K562 (cell line): Measurements from ENCODE around the gene ARID3A. TPM values are rescaled to one million over a fixed set of nuclear protein-coding genes. Genes with fewer than 3 reads are reported as not detected.

Experiments used
- CEBPB ChIP-seq: fragments of 450-650 bp; IDR thresholded peaks from 2 replicates; pipeline ENCODE4 v1.6.1; 2016; ENCODE audit warnings: missing genetic modification characterization, missing compliant biosample characterization
- FUS ChIP-seq: fragments of 200-400 bp; formaldehyde crosslinking; optimal IDR thresholded peaks from 2 replicates; pipeline ENCODE3; 2017; ENCODE audit warnings: low read depth, low read length
- HOMEZ ChIP-seq: fragments of 250-450 bp; sonication (Bioruptor Pico); IDR thresholded peaks from 2 replicates; pipeline ENCODE4 v1.4.0; 2020; ENCODE audit warnings: mild to moderate bottlenecking, moderate library complexity
- MTF1 ChIP-seq: fragments of 250-450 bp; sonication (Bioruptor Pico); IDR thresholded peaks from 2 replicates; pipeline ENCODE4 v1.9.0; 2021; ENCODE audit warnings: moderate library complexity, mild to moderate bottlenecking, inconsistent platforms, borderline replicate concordance
- MYBL2 ChIP-seq, 2 experiments: fragments of 450-650 bp in 1 of 2; sonication (generic) in 1 of 2; formaldehyde crosslinking in 1 of 2; IDR thresholded peaks; 2 replicates each; pipeline versions ENCODE4 v1.6.1 to v1.8.1; 2017 to 2022; ENCODE audit warnings: borderline replicate concordance in 1 of 2, inconsistent platforms in 1 of 2, low read depth in 1 of 2, mild to moderate bottlenecking in 1 of 2, missing genetic modification reagents in 1 of 2, moderate library complexity in 1 of 2
- NR1H2 ChIP-seq: sonication (generic); formaldehyde crosslinking; IDR thresholded peaks from 2 replicates; pipeline ENCODE4 v1.4.0; 2020; ENCODE audit warnings: mild to moderate bottlenecking, missing genetic modification reagents
- POLR2G ChIP-seq: fragments of 200-400 bp; formaldehyde crosslinking; IDR thresholded peaks from 2 replicates; pipeline ENCODE4 v1.6.1; 2017; ENCODE audit warnings: low read depth, mild to moderate bottlenecking, antibody characterized with exemption, low read length, moderate library complexity
- RNF2 ChIP-seq: sonication (generic); IDR thresholded peaks from 2 replicates; pipeline ENCODE4 v1.6.1; 2016
- SMARCE1 ChIP-seq: fragments of 450-650 bp; IDR thresholded peaks from 2 replicates; pipeline ENCODE4 v1.7.1; 2016; ENCODE audit warnings: mild to moderate bottlenecking
- STAG1 ChIP-seq: sonication (generic); formaldehyde crosslinking; IDR thresholded peaks from 2 replicates; pipeline ENCODE4 v1.5.0; 2020; ENCODE audit warnings: missing genetic modification reagents, borderline replicate concordance
- ZNF121 ChIP-seq: sonication (generic); formaldehyde crosslinking; conservative IDR thresholded peaks from 2 replicates; pipeline ENCODE4 v1.8.0; 2022; ENCODE audit warnings: missing genetic modification reagents
- ZNF140 ChIP-seq: fragments of 250-450 bp; sonication (Bioruptor Pico); IDR thresholded peaks from 2 replicates; pipeline ENCODE4 v1.8.0; 2021; ENCODE audit warnings: moderate library complexity, mild to moderate bottlenecking, inconsistent platforms
- ZNF668 ChIP-seq: fragments of 250-450 bp; sonication (Bioruptor Pico); IDR thresholded peaks from 2 replicates; pipeline ENCODE4 v1.8.0; 2022; ENCODE audit warnings: mild to moderate bottlenecking, inconsistent platforms
- polyA plus RNA-seq, 8 experiments: library from polyadenylated mRNA; depleted of rRNA in 4 of 8; stranded (reverse) in 5 of 8; unstranded in 3 of 8; fragments of >200 nt; fragmentation: Nextera tagmentation in 2 of 8; fragmentation: Illumina TruSeq in 1 of 8; extraction: Ambion mirVana in 2 of 8; extraction: Trizol in 1 of 8; gene quantifications; 2 replicates each; pipeline versions ENCODE4 v1.2.1 to v1.2.3, GENCODE V29; 2011 to 2014; ENCODE audit warnings: inconsistent platforms in 1 of 8, missing spikeins in 1 of 8
- total RNA-seq, 7 experiments: library from RNA; depleted of rRNA in 6 of 7; stranded (reverse); fragments of >200 nt in 6 of 7; fragmentation: Illumina TruSeq in 2 of 7; extraction: Trizol in 2 of 7; gene quantifications; 2 replicates each; pipeline versions ENCODE4 v1.2.1 to v1.2.3, GENCODE V29; 2011 to 2021; ENCODE audit warnings: low replicate concordance in 1 of 7
- TF ChIP-seq, protein P1 (sequence below): sonication (generic); formaldehyde crosslinking; IDR thresholded peaks from 2 replicates; pipeline ENCODE4 v1.8.1; 2023; ENCODE audit warnings: missing genetic modification reagents, mild to moderate bottlenecking, borderline replicate concordance
- TF ChIP-seq, protein P2 (sequence below): fragments of 200-800 bp; sonication (Bioruptor generic); IDR thresholded peaks from 2 replicates; pipeline ENCODE4 v1.6.1; 2017; ENCODE audit warnings: missing genetic modification characterization, missing compliant biosample characterization
- TF ChIP-seq, protein P3 (sequence below), 2 experiments: fragments of 200-800 bp in 1 of 2; sonication (Bioruptor generic) in 1 of 2; sonication (generic) in 1 of 2; formaldehyde crosslinking in 1 of 2; IDR thresholded peaks in 1 of 2; conservative IDR thresholded peaks in 1 of 2; 2 replicates each; pipeline versions ENCODE4 v1.5.0 to v1.6.1; 2016 to 2020; ENCODE audit warnings: missing compliant biosample characterization in 1 of 2, missing genetic modification characterization in 1 of 2, missing genetic modification reagents in 1 of 2

Gene ARID3A
- total and polyA plus RNA-seq, 9 of the 15 experiments (the other 6 are each of a cell fraction or from before 2014, with no cell fraction given), result 1.4 to 118 (median 31.2) TPM

DNA sequence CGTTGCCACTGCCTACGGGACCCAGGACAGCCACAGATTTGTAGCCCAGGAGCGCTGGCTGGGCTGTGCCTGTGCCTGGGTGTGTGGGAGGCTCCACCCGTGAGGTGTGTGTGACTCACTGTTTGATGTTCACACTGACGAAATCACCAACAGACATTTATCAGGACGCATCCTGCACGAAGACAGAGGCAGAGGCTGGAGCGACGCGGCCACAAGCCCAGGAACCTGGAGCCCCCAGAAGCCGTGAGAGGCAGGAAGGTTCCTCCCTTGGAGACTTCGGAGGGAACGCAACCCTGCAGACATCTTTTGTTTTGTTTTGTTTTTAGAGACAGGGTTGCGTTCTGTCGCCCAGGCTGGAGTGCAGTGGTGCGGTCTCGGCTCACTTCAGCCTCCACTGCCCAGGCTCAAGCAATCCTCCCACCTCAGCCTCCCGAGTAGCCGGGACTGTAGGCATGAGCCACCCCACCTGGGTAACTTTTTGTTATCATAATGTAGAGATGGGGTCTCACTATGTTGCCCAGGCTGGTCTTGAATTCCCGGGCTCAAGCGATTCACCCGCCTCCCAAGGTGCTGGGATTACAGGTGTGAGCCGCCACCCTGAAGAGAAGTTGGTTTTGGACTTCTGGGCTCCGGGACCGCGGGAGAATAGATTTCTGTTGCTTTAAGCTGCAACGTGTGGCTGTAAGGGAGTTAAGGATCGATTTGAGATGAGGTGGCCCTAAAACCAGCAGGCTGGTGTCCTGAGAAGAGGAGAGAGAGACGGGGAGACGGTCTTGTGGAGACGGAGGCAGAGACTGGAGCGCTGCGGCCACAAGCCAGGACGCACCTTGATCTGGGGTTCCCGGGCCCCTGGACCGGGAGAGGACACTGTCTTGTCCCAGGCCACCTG, 33.4 kb downstream of the ARID3A start (continued):
- no peak for TF ChIP-seq HOMEZ (CRISPR knock-in tag)
- TF ChIP-seq MTF1 (CRISPR knock-in tag), result no peak
- peak; percentile 70; the same call in 1 of the 2 replicates for TF ChIP-seq RNF2
- TF ChIP-seq ZNF140, result no peak
- no peak for TF ChIP-seq FUS
- peak; percentile 85 for TF ChIP-seq CEBPB (tag)
- TF ChIP-seq, protein P1, sequence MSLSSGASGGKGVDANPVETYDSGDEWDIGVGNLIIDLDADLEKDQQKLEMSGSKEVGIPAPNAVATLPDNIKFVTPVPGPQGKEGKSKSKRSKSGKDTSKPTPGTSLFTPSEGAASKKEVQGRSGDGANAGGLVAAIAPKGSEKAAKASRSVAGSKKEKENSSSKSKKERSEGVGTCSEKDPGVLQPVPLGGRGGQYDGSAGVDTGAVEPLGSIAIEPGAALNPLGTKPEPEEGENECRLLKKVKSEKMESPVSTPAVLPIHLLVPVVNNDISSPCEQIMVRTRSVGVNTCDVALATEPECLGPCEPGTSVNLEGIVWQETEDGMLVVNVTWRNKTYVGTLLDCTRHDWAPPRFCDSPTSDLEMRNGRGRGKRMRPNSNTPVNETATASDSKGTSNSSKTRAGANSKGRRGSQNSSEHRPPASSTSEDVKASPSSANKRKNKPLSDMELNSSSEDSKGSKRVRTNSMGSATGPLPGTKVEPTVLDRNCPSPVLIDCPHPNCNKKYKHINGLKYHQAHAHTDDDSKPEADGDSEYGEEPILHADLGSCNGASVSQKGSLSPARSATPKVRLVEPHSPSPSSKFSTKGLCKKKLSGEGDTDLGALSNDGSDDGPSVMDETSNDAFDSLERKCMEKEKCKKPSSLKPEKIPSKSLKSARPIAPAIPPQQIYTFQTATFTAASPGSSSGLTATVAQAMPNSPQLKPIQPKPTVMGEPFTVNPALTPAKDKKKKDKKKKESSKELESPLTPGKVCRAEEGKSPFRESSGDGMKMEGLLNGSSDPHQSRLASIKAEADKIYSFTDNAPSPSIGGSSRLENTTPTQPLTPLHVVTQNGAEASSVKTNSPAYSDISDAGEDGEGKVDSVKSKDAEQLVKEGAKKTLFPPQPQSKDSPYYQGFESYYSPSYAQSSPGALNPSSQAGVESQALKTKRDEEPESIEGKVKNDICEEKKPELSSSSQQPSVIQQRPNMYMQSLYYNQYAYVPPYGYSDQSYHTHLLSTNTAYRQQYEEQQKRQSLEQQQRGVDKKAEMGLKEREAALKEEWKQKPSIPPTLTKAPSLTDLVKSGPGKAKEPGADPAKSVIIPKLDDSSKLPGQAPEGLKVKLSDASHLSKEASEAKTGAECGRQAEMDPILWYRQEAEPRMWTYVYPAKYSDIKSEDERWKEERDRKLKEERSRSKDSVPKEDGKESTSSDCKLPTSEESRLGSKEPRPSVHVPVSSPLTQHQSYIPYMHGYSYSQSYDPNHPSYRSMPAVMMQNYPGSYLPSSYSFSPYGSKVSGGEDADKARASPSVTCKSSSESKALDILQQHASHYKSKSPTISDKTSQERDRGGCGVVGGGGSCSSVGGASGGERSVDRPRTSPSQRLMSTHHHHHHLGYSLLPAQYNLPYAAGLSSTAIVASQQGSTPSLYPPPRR (CRISPR knock-in tag), result no peak
- TF ChIP-seq, protein P2, sequence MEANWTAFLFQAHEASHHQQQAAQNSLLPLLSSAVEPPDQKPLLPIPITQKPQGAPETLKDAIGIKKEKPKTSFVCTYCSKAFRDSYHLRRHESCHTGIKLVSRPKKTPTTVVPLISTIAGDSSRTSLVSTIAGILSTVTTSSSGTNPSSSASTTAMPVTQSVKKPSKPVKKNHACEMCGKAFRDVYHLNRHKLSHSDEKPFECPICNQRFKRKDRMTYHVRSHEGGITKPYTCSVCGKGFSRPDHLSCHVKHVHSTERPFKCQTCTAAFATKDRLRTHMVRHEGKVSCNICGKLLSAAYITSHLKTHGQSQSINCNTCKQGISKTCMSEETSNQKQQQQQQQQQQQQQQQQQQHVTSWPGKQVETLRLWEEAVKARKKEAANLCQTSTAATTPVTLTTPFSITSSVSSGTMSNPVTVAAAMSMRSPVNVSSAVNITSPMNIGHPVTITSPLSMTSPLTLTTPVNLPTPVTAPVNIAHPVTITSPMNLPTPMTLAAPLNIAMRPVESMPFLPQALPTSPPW, result peak; percentile 55; the same call in 1 of the 2 replicates
- TF ChIP-seq MYBL2 (IDR thresholded peaks at IDR 0.05; ENCODE audit: low read depth), result no peak
- no peak for TF ChIP-seq MYBL2 (CRISPR knock-in tag; IDR thresholded peaks at IDR 0.05; ENCODE audit: borderline replicate concordance)
- TF ChIP-seq ZNF121, result peak; percentile 91
- TF ChIP-seq ZNF668 (CRISPR knock-in tag), result no peak
- TF ChIP-seq, protein P3, sequence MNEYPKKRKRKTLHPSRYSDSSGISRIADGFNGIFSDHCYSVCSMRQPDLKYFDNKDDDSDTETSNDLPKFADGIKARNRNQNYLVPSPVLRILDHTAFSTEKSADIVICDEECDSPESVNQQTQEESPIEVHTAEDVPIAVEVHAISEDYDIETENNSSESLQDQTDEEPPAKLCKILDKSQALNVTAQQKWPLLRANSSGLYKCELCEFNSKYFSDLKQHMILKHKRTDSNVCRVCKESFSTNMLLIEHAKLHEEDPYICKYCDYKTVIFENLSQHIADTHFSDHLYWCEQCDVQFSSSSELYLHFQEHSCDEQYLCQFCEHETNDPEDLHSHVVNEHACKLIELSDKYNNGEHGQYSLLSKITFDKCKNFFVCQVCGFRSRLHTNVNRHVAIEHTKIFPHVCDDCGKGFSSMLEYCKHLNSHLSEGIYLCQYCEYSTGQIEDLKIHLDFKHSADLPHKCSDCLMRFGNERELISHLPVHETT (CRISPR knock-in tag; conservative IDR thresholded peaks at IDR 0.05 in 1 of 2, IDR thresholded peaks at IDR 0.05 in 1 of 2), result no peak
- peak; percentile 95 for TF ChIP-seq SMARCE1
- no peak for TF ChIP-seq STAG1 (CRISPR knock-in tag)
- peak; percentile 47 for TF ChIP-seq POLR2G
- no peak for TF ChIP-seq NR1H2 (CRISPR knock-in tag)
